HG03457 (cell line): ENCODE results near the gene EFTUD2.
A peak's percentile ranks its signal among the peaks of the same experiment; 100 is the strongest.
"Not testable (repeated sequence)": the region's sequence is repeated elsewhere in the genome, so short reads cannot be mapped to it uniquely, and the experiment has no call there.

Experiments
- ATAC-seq: cut with Tn5 transposase; IDR thresholded peaks from one replicate; pipeline ENCODE4 v1.9.1; 2021; ENCODE audit warnings: moderate number of reproducible peaks; ENCODE audit not compliant: unreplicated experiment

EFTUD2 gene

GRCh38 chr17:44899074-44899782, at the start of gene EFTUD2:
Gene EFTUD2, minus strand, starts transcription at chr17:44899445. Its CDS starts 4,924 bp downstream, at chr17:44894521.
- ATAC-seq: peak; percentile 46

- ATAC-seq: no peak
Observed at GRCh38 chr17:44948315-44948795, 49.1 kb upstream of the EFTUD2 start.

- ATAC-seq: peak; percentile 70
Observed at GRCh38 chr17:44947461-44948314, 48.4 kb upstream of the EFTUD2 start, which contains the start of gene KIF18B. Gene KIF18B, minus strand, starts transcription at chr17:44947773. Its CDS starts 11,429 bp downstream, at chr17:44936344.

GRCh38 chr17:44945652-44946051, 46.4 kb upstream of the EFTUD2 start:
- not testable (repeated sequence) for ATAC-seq

- ATAC-seq: no peak
Observed at GRCh38 chr17:44942456-44942855, 43.2 kb upstream of the EFTUD2 start.

- no peak for ATAC-seq
Observed at GRCh38 chr17:44941712-44942331, 42.6 kb upstream of the EFTUD2 start.

GRCh38 chr17:44940768-44941167, 41.5 kb upstream of the EFTUD2 start:
- ATAC-seq: no peak

GRCh38 chr17:44940317-44940716, 41.1 kb upstream of the EFTUD2 start:
- no peak for ATAC-seq

- no peak for ATAC-seq
Observed at GRCh38 chr17:44935116-44935515, 35.9 kb upstream of the EFTUD2 start.

GRCh38 chr17:44934745-44935105, 35.5 kb upstream of the EFTUD2 start:
- ATAC-seq: no peak

GRCh38 chr17:44933824-44934744, 34.8 kb upstream of the EFTUD2 start:
- ATAC-seq: no peak

GRCh38 chr17:44932787-44933097, 33.5 kb upstream of the EFTUD2 start:
- no peak for ATAC-seq

- no peak for ATAC-seq
Observed at GRCh38 chr17:44932096-44932786, 33.0 kb upstream of the EFTUD2 start.

GRCh38 chr17:44931376-44931775, 32.1 kb upstream of the EFTUD2 start:
- no peak for ATAC-seq

- no peak for ATAC-seq
Observed at GRCh38 chr17:44930667-44931066, 31.4 kb upstream of the EFTUD2 start.

- ATAC-seq: no peak
Observed at GRCh38 chr17:44928950-44929720, 29.9 kb upstream of the EFTUD2 start.

GRCh38 chr17:44928136-44928535, 28.9 kb upstream of the EFTUD2 start:
- no peak for ATAC-seq

GRCh38 chr17:44927696-44928095, 28.5 kb upstream of the EFTUD2 start:
- ATAC-seq: no peak

GRCh38 chr17:44926821-44927525, 27.7 kb upstream of the EFTUD2 start:
- no peak for ATAC-seq
